Hepatocyte (in vitro differentiated cells): ENCODE measurements around the gene SAA4. TPM values are rescaled to one million over a fixed set of nuclear protein-coding genes. Genes with fewer than 3 reads are reported as not detected.

Experiments used
- DNase-seq: peaks from one replicate; pipeline ENCODE4 v3.0.0-alpha.2; 2016; ENCODE audit warnings: low spot score
- H2AFZ ChIP-seq: fragments of 200-600 bp; sonication (generic); 2 replicates; pipeline ENCODE4 v1.6.0; 2016; ENCODE audit warnings: antibody characterized with exemption, mild to moderate bottlenecking
- H3K27ac ChIP-seq: fragments of 200-600 bp; sonication (generic); 2 replicates; pipeline ENCODE4 v1.5.1; 2016; ENCODE audit warnings: mild to moderate bottlenecking
- H3K27me3 ChIP-seq: fragments of 200-600 bp; sonication (generic); 2 replicates; pipeline ENCODE4 v1.6.1; 2016
- H3K36me3 ChIP-seq: fragments of 200-600 bp; sonication (generic); replicated peaks from 2 replicates; pipeline ENCODE4 v1.5.1; 2016; ENCODE audit warnings: low read depth; ENCODE audit not compliant: insufficient read depth
- H3K4me1 ChIP-seq: fragments of 200-600 bp; sonication (generic); 2 replicates; pipeline ENCODE4 v1.5.1; 2016; ENCODE audit warnings: mild to moderate bottlenecking, moderate library complexity; ENCODE audit not compliant: insufficient read depth
- H3K4me2 ChIP-seq: fragments of 200-600 bp; sonication (generic); 2 replicates; pipeline ENCODE4 v1.6.0; 2016
- H3K4me3 ChIP-seq: fragments of 200-600 bp; sonication (generic); 2 replicates; pipeline ENCODE4 v1.5.1; 2016; ENCODE audit warnings: mild to moderate bottlenecking
- H3K79me2 ChIP-seq: fragments of 200-600 bp; sonication (generic); 2 replicates; pipeline ENCODE4 v1.6.0; 2017; ENCODE audit warnings: mild to moderate bottlenecking
- H3K9me2 ChIP-seq: fragments of 200-600 bp; sonication (generic); replicated peaks from 2 replicates; pipeline ENCODE4 v1.6.0; 2017; ENCODE audit warnings: mild to moderate bottlenecking; ENCODE audit not compliant: insufficient read depth
- H3K9me3 ChIP-seq: fragments of 200-600 bp; sonication (generic); 2 replicates; pipeline ENCODE4 v1.5.1; 2016; ENCODE audit warnings: low read depth, mild to moderate bottlenecking
- H4K20me1 ChIP-seq: fragments of 200-600 bp; sonication (generic); 2 replicates; pipeline ENCODE4 v1.6.0; 2016; ENCODE audit warnings: mild to moderate bottlenecking; ENCODE audit not compliant: insufficient read depth, poor library complexity, severe bottlenecking
- CTCF ChIP-seq: fragments of 200-600 bp; sonication (generic); IDR thresholded peaks from 2 replicates; pipeline ENCODE4 v1.5.1; 2016; ENCODE audit warnings: antibody characterized with exemption, mild to moderate bottlenecking; ENCODE audit not compliant: poor library complexity
- EZH2 ChIP-seq: fragments of 200-600 bp; sonication (generic); IDR thresholded peaks from 2 replicates; pipeline ENCODE4 v1.6.1; 2016; ENCODE audit warnings: antibody characterized with exemption, mild to moderate bottlenecking, borderline replicate concordance
- EZH2phosphoT487 ChIP-seq: fragments of 200-600 bp; sonication (generic); IDR thresholded peaks from one replicate; pipeline ENCODE4 v1.6.1; 2018; ENCODE audit warnings: antibody characterized with exemption, mild to moderate bottlenecking, low read depth, moderate library complexity; ENCODE audit not compliant: unreplicated experiment, severe bottlenecking
- WGBS: methylation state at CpG from one replicate; pipeline ENCODE4 v1.1.6; 2016; ENCODE audit warnings: low lambda C conversion rate; ENCODE audit errors: missing lambda C conversion rate; 5-methylcytosine and 5-hydroxymethylcytosine counted together
- polyA plus RNA-seq: library from polyadenylated mRNA; unstranded; fragments of >200 nt; fragmentation: Nextera tagmentation; extraction: Ambion mirVana; gene quantifications from 2 replicates; pipeline ENCODE4 v1.2.1, GENCODE V29; 2016
- total RNA-seq: library from RNA; depleted of rRNA; stranded (reverse); fragments of >200 nt; gene quantifications from 2 replicates; pipeline ENCODE4 v1.2.3, GENCODE V29; 2014

SAA4 gene
- total and polyA plus RNA-seq, 2 experiments from 2014 or later, result 73.8 to 101 TPM

- H3K79me2 ChIP-seq, result no peaks in the 10 kb centered on the region
- H3K27me3 ChIP-seq, result peaks cover 6% of the 10 kb centered on the region
- H3K36me3 ChIP-seq, result no peaks in the 10 kb centered on the region
- H3K4me2 ChIP-seq, result no peak overlapping the region
- no peaks in the 10 kb centered on the region for H3K9me3 ChIP-seq
- H3K27ac ChIP-seq, result no peak overlapping the region
- peak; percentile 72 for DNase-seq
- WGBS, result 0% methylated on average over 1 of the region's 1 CpG
- no peaks in the 10 kb centered on the region for H4K20me1 ChIP-seq
- no peaks in the 10 kb centered on the region for H3K9me2 ChIP-seq
- H2AFZ ChIP-seq, result no peak overlapping the region
- H3K4me3 ChIP-seq, result no peak overlapping the region
- TF ChIP-seq EZH2 (no peak), EZH2phosphoT487 (no peak), CTCF (peak; percentile 58)
- no peaks in the 10 kb centered on the region for H3K4me1 ChIP-seq
These were observed 7.3 kb upstream of the SAA4 start for GRCh38 chr11:18243783-18244362.

- Histone ChIP-seq H3K4me2 (no peak overlapping the region), H3K27me3 (peaks cover 18% of the 10 kb centered on the region), H3K36me3 (no peaks in the 10 kb centered on the region), H3K27ac (no peak overlapping the region), H3K9me2 (no peaks in the 10 kb centered on the region), H3K79me2 (no peaks in the 10 kb centered on the region), H3K4me1 (no peaks in the 10 kb centered on the region), H3K9me3 (no peaks in the 10 kb centered on the region), H4K20me1 (no peaks in the 10 kb centered on the region), H3K4me3 (no peak overlapping the region), H2AFZ (no peak overlapping the region)
- 86% methylated on average over 1 of the region's 1 CpG for WGBS
- no peak for DNase-seq
- TF ChIP-seq EZH2 (no peak), CTCF (no peak), EZH2phosphoT487 (no peak)
These were observed 3.1 kb upstream of the SAA4 start for GRCh38 chr11:18239655-18240054.

GRCh38 chr11:18235394-18236334, 938 bp downstream of the SAA4 start:
- Histone ChIP-seq H3K9me3 (no peaks in the 10 kb centered on the region), H3K27ac (no peak overlapping the region), H3K79me2 (no peaks in the 10 kb centered on the region), H3K4me1 (no peaks in the 10 kb centered on the region), H3K4me3 (no peak overlapping the region), H4K20me1 (no peaks in the 10 kb centered on the region), H3K9me2 (no peaks in the 10 kb centered on the region), H3K27me3 (peaks cover 18% of the 10 kb centered on the region), H2AFZ (no peak overlapping the region), H3K36me3 (no peaks in the 10 kb centered on the region), H3K4me2 (no peak overlapping the region)
- TF ChIP-seq EZH2, result no peak
- no peak for TF ChIP-seq EZH2phosphoT487
- TF ChIP-seq CTCF, result no peak
- WGBS, result 62% methylated on average over 8 of the region's 8 CpGs
- no peak for DNase-seq
